H1 (cell line): ENCODE measurements around the gene KRT4. TPM values are rescaled to one million over a fixed set of nuclear protein-coding genes. Genes with fewer than 3 reads are reported as not detected.

Experiments used
- CTCF ChIA-PET: fragments of 300-600 bp; sonication (Branson Sonifier 250); formaldehyde crosslinking; loops from one replicate; lab custom pipeline; 2021; ENCODE audit not compliant: partially characterized antibody; lab: Charles Lee
- POLR2A ChIA-PET: fragments of 300-600 bp; sonication (Branson Sonifier 250); formaldehyde crosslinking; loops from one replicate; lab custom pipeline; 2021; ENCODE audit warnings: inconsistent platforms; ENCODE audit not compliant: partially characterized antibody; lab: Charles Lee
- DNase-seq, 2 experiments: peaks; one replicate each; pipeline versions ENCODE4 v3.0.0 to v3.0.0-alpha.2; 2010 to 2022; ENCODE audit warnings: low spot score in 2 of 2, low read depth in 1 of 2, mixed read lengths in 1 of 2
- FAIRE-seq: peaks from 2 replicates; lab custom pipeline; 2011; peaks lifted over from hg19 to GRCh38; lab: Jason Lieb, UNC
- H2AFZ ChIP-seq: 2 replicates; pipeline ENCODE4 v1.8.1; 2012; ENCODE audit warnings: low read length, inconsistent platforms
- H2AK5ac ChIP-seq: 2 replicates; pipeline ENCODE4 v1.6.1; 2013; ENCODE audit warnings: low read depth, low read length
- H2BK120ac ChIP-seq: replicated peaks from 2 replicates; pipeline ENCODE3; 2013; ENCODE audit warnings: low read depth, low read length, inconsistent platforms
- H2BK12ac ChIP-seq: 2 replicates; pipeline ENCODE4 v1.6.1; 2013; ENCODE audit warnings: low read depth, low read length
- H2BK15ac ChIP-seq: 2 replicates; pipeline ENCODE4 v1.6.1; 2013; ENCODE audit warnings: low read length
- H2BK20ac ChIP-seq: 2 replicates; pipeline ENCODE4 v1.6.1; 2013; ENCODE audit warnings: low read length
- H2BK5ac ChIP-seq: 2 replicates; pipeline ENCODE4 v1.6.1; 2013; ENCODE audit warnings: low read depth, low read length
- H3K14ac ChIP-seq: 2 replicates; pipeline ENCODE4 v1.6.1; 2013; ENCODE audit warnings: inconsistent platforms; ENCODE audit not compliant: insufficient read length
- H3K18ac ChIP-seq: 2 replicates; pipeline ENCODE4 v1.6.1; 2013; ENCODE audit warnings: low read length; ENCODE audit errors: extremely low read depth
- H3K23ac ChIP-seq: 2 replicates; pipeline ENCODE4 v1.6.1; 2013; ENCODE audit warnings: inconsistent platforms; ENCODE audit not compliant: insufficient read length
- H3K23me2 ChIP-seq: 2 replicates; pipeline ENCODE4 v1.6.1; 2013; ENCODE audit warnings: low read depth, low read length
- H3K27ac ChIP-seq: 2 replicates; pipeline ENCODE4 v1.6.1; 2011; ENCODE audit warnings: low read depth, low read length, inconsistent platforms
- H3K27me3 ChIP-seq, 4 experiments: replicated peaks in 1 of 4; 1 replicate in 1 of 4; 2 replicates in 3 of 4; pipeline versions ENCODE4 v1.6.1 to v1.8.1; 2011 to 2013; ENCODE audit warnings: low read length in 3 of 4, mild to moderate bottlenecking in 3 of 4, inconsistent platforms in 2 of 4, mixed read lengths in 2 of 4, moderate library complexity in 1 of 4; ENCODE audit not compliant: control insufficient read depth in 3 of 4, insufficient read depth in 3 of 4; ENCODE audit errors: extremely low read depth in 1 of 4
- H3K36me3 ChIP-seq, 4 experiments: 2 replicates each; pipeline versions ENCODE4 v1.6.1 to v1.8.1; 2011 to 2013; ENCODE audit warnings: mild to moderate bottlenecking in 4 of 4, low read length in 3 of 4, moderate library complexity in 2 of 4, control low read depth in 1 of 4, inconsistent platforms in 1 of 4; ENCODE audit not compliant: insufficient read depth in 4 of 4, control insufficient read depth in 2 of 4
- H3K4ac ChIP-seq: replicated peaks from 2 replicates; pipeline ENCODE3; 2013; ENCODE audit warnings: low read length, low read depth, mixed read lengths, inconsistent platforms; ENCODE audit not compliant: insufficient read length
- H3K4me1 ChIP-seq, 4 experiments: replicated peaks in 1 of 4; 1 replicate in 1 of 4; 2 replicates in 3 of 4; pipeline versions ENCODE4 v1.6.1 to v1.8.1; 2011 to 2013; ENCODE audit warnings: low read length in 3 of 4, inconsistent platforms in 2 of 4, mixed read lengths in 1 of 4; ENCODE audit not compliant: insufficient read depth in 4 of 4, control insufficient read depth in 3 of 4
- H3K4me2 ChIP-seq, 2 experiments: 2 replicates each; pipeline versions ENCODE4 v1.6.1 to v1.8.1; 2011 to 2013; ENCODE audit warnings: low read depth in 2 of 2, low read length in 2 of 2, control low read depth in 1 of 2, inconsistent platforms in 1 of 2, mild to moderate bottlenecking in 1 of 2; ENCODE audit not compliant: insufficient read depth in 1 of 2
- H3K4me3 ChIP-seq, 4 experiments: fragments of 200-600, 300-600 bp in 1 of 4; sonication (generic), shearing (Covaris generic), sonication (Bioruptor Twin) in 1 of 4; 2 replicates each; pipeline versions ENCODE4 v1.5.1 to v1.8.1; 2011 to 2016; ENCODE audit warnings: low read length in 4 of 4, low read depth in 3 of 4, control low read depth in 2 of 4, inconsistent platforms in 2 of 4, mild to moderate bottlenecking in 2 of 4, mixed read lengths in 1 of 4, moderate library complexity in 1 of 4; ENCODE audit not compliant: insufficient read depth in 2 of 4; ENCODE audit errors: extremely low read depth in 1 of 4
- H3K56ac ChIP-seq: replicated peaks from 2 replicates; pipeline ENCODE3; 2013; ENCODE audit warnings: low read depth, mild to moderate bottlenecking, mixed read lengths, low read length, inconsistent platforms; ENCODE audit not compliant: insufficient read length
- H3K79me1 ChIP-seq: 2 replicates; pipeline ENCODE4 v1.6.1; 2013; ENCODE audit warnings: low read depth, low read length, control low read depth
- H3K79me2 ChIP-seq, 2 experiments: 2 replicates each; pipeline versions ENCODE4 v1.6.1 to v1.8.1; 2012 to 2013; ENCODE audit warnings: low read length in 2 of 2, mild to moderate bottlenecking in 2 of 2, inconsistent platforms in 1 of 2; ENCODE audit not compliant: insufficient read depth in 2 of 2, control insufficient read depth in 1 of 2
- H3K9ac ChIP-seq, 4 experiments: replicated peaks in 1 of 4; 1 replicate in 1 of 4; 2 replicates in 3 of 4; pipeline versions ENCODE4 v1.6.1 to v1.8.1; 2011 to 2013; ENCODE audit warnings: low read depth in 3 of 4, low read length in 3 of 4, control low read depth in 2 of 4, mild to moderate bottlenecking in 2 of 4, moderate library complexity in 2 of 4, inconsistent platforms in 1 of 4; ENCODE audit errors: extremely low read depth in 1 of 4
- H3K9me3 ChIP-seq, 2 experiments: 2 replicates each; pipeline versions ENCODE4 v1.6.1 to v1.8.1; 2012 to 2013; ENCODE audit warnings: mild to moderate bottlenecking in 2 of 2, moderate library complexity in 2 of 2, control low read depth in 1 of 2, inconsistent platforms in 1 of 2, low read depth in 1 of 2, low read length in 1 of 2, mixed read lengths in 1 of 2; ENCODE audit not compliant: insufficient read depth in 2 of 2
- H4K20me1 ChIP-seq, 2 experiments: replicated peaks in 1 of 2; 2 replicates each; pipeline versions ENCODE3 to v1.8.1; 2011 to 2013; ENCODE audit warnings: inconsistent platforms in 2 of 2, low read length in 2 of 2, mild to moderate bottlenecking in 1 of 2; ENCODE audit not compliant: insufficient read depth in 2 of 2, control insufficient read depth in 1 of 2
- H4K5ac ChIP-seq: 2 replicates; pipeline ENCODE4 v1.6.1; 2013; ENCODE audit warnings: low read length, low read depth, mixed read lengths, inconsistent platforms; ENCODE audit not compliant: insufficient read length
- H4K8ac ChIP-seq: 2 replicates; pipeline ENCODE4 v1.8.0; 2013; ENCODE audit warnings: mild to moderate bottlenecking, moderate library complexity, low read length, inconsistent platforms; ENCODE audit not compliant: insufficient read depth; ENCODE audit errors: extremely low read depth
- H4K91ac ChIP-seq: replicated peaks from 2 replicates; pipeline ENCODE3; 2013; ENCODE audit warnings: low read length, mixed read lengths, inconsistent platforms; ENCODE audit not compliant: insufficient read length
- ATF3 ChIP-seq: IDR thresholded peaks from 2 replicates; pipeline ENCODE4 v1.6.1; 2011; ENCODE audit warnings: low read depth, mild to moderate bottlenecking, low read length; ENCODE audit not compliant: insufficient read depth
- EGR1 ChIP-seq: IDR thresholded peaks from 2 replicates; pipeline ENCODE4 v1.6.1; 2011; ENCODE audit warnings: low read depth, low read length, borderline replicate concordance
- WGBS, 2 experiments: shearing (Covaris generic) in 1 of 2; methylation state at CpG; one replicate each; pipeline versions ENCODE4 v1.1.6 to v1.1.7; 2013 to 2015; ENCODE audit warnings: low lambda C conversion rate in 2 of 2, mixed read lengths in 2 of 2, inconsistent platforms in 1 of 2, low coverage in 1 of 2, missing lambda C conversion rate in 1 of 2; ENCODE audit not compliant: insufficient replicate concordance in 2 of 2, insufficient coverage in 1 of 2, insufficient read length in 1 of 2; ENCODE audit errors: extremely low coverage in 1 of 2, missing lambda C conversion rate in 1 of 2; 5-methylcytosine and 5-hydroxymethylcytosine counted together
- polyA plus RNA-seq, 7 experiments: library from polyadenylated mRNA; depleted of rRNA in 3 of 7; stranded (reverse) in 5 of 7; unstranded in 2 of 7; fragments of >200 nt in 5 of 7; fragments of 200-250 nt in 2 of 7; gene quantifications; 1 replicate in 5 of 7; 2 replicates in 1 of 7; 4 replicates in 1 of 7; pipeline versions ENCODE4 v1.2.1 to v1.2.3, GENCODE V29; 2011 to 2013; ENCODE audit warnings: missing spikeins in 2 of 7, mixed read lengths in 2 of 7
- total RNA-seq: library from RNA; stranded (reverse); fragmentation: NEBNext Ultra II Directional; extraction: Animal tissue kit (Norgen Biotek cat#: 25700); gene quantifications from 2 replicates; pipeline ENCODE4 v1.2.1, GENCODE V29; 2021

Gene KRT4
- total and polyA plus RNA-seq, 2 of the 8 experiments (the other 6 are each of a cell fraction or from before 2014, with no cell fraction given): not detected

- Histone ChIP-seq H3K9me3 (no peaks in the 10 kb centered on the region), H3K4ac (no peak overlapping the region), H4K20me1 (no peaks in the 10 kb centered on the region), H3K4me3 (no peak overlapping the region), H4K5ac (no peak overlapping the region), H3K56ac (no peak overlapping the region)
- POLR2A ChIA-PET: interaction anchor here (0.5 kb wide), 1 partner anchor 61 kb away, joined by 3 read pairs; no protein-coding TSS in a partner anchor
- WGBS, 2 experiments: 86% methylated on average over 3 of the region's 3 CpGs; no CpG with 5 or more reads in 1 of the 2 experiments
- DNase-seq: no peak
- TF ChIP-seq ATF3: no peak
- TF ChIP-seq EGR1: no peak
- TF ChIP-seq, all 59 proteins: peak for 0
- no peak overlapping the region for H3K14ac ChIP-seq
- H2BK12ac ChIP-seq: no peak overlapping the region
- no peak overlapping the region for H2BK120ac ChIP-seq
- no peaks in the 10 kb centered on the region for H3K79me1 ChIP-seq
- H3K27me3 ChIP-seq: no peaks in the 10 kb centered on the region
- no peak overlapping the region for H2AFZ ChIP-seq
- H3K4me1 ChIP-seq: no peaks in the 10 kb centered on the region
- H3K4me2 ChIP-seq: no peak overlapping the region
- no peak overlapping the region for H2BK15ac ChIP-seq
- CTCF ChIA-PET: interaction anchor here (0.5 to 1.6 kb wide), 11 partner anchors 15 to 533 kb away, joined by 3 to 5 read pairs (median 3); no protein-coding TSS in a partner anchor
- no peak for FAIRE-seq
- no peak overlapping the region for H4K91ac ChIP-seq
- no peak overlapping the region for H4K8ac ChIP-seq
- H3K79me2 ChIP-seq: no peaks in the 10 kb centered on the region
- no peaks in the 10 kb centered on the region for H3K23me2 ChIP-seq
- H3K36me3 ChIP-seq: no peaks in the 10 kb centered on the region
- H3K23ac ChIP-seq: no peak overlapping the region
- no peak overlapping the region for H3K18ac ChIP-seq
- no peak overlapping the region for H2AK5ac ChIP-seq
- H2BK5ac ChIP-seq: no peak overlapping the region
- no peak overlapping the region for H3K27ac ChIP-seq
- H3K9ac ChIP-seq: no peak overlapping the region
- no peak overlapping the region for H2BK20ac ChIP-seq
Observed at GRCh38 chr12:52812749-52813148, 1.2 kb downstream of the KRT4 start.
